GM13977 (cell line): ENCODE measurements around the gene ITGA4.

Experiments
- DNase-seq: peaks from one replicate; pipeline ENCODE4 v3.0.0; 2012; ENCODE audit warnings: low spot score
- CTCF ChIP-seq: IDR thresholded peaks from 2 replicates; pipeline ENCODE4 v1.5.1; 2012; ENCODE audit warnings: mild to moderate bottlenecking, control low read depth; ENCODE audit not compliant: insufficient read depth; ENCODE audit errors: extremely low read depth, missing control alignments
- in situ Hi-C: fragments of 300-500 bp; cut with MboI; formaldehyde crosslinking; loops from one replicate; pipeline ENCODE4 v1.12.0; 2022; ENCODE audit warnings: low sequenced_read_pairs, low pct_unique_long_range_greater_than_20kb, mixed read lengths, inconsistent platforms; ENCODE audit not compliant: unreplicated experiment

The ITGA4 gene

GRCh38 chr2:181457121-181457740 is at the start of gene ITGA4:
TSS of gene ITGA4 (plus strand) at chr2:181457386. CDS start at chr2:181457655, 269 bp downstream.
- peak; percentile 97 for TF ChIP-seq CTCF
- peak; percentile 82 for DNase-seq
- in situ Hi-C loops, result loop anchor here (10.0 kb wide), 2 partner anchors 152 to 352 kb away; no protein-coding TSS in a partner anchor

GRCh38 chr2:181408861-181409260 is 48.3 kb upstream of the ITGA4 start:
- in situ Hi-C loops, result no loop called here
- no peak for DNase-seq
- TF ChIP-seq CTCF, result no peak

- in situ Hi-C loops, result no loop called here
- DNase-seq, result no peak
Observed at GRCh38 chr2:181411105-181411849, 45.9 kb upstream of the ITGA4 start.

GRCh38 chr2:181419129-181419855 is 37.9 kb upstream of the ITGA4 start:
- DNase-seq, result no peak
- no peak for TF ChIP-seq CTCF
- in situ Hi-C loops, result no loop called here

More at GRCh38 chr2:181411105-181411849, 45.9 kb upstream of the ITGA4 start:
- TF ChIP-seq CTCF, result no peak

GRCh38 chr2:181420259-181421130 is 36.7 kb upstream of the ITGA4 start:
- TF ChIP-seq CTCF, result no peak
- DNase-seq, result no peak
- in situ Hi-C loops, result no loop called here

GRCh38 chr2:181421131-181421458 is 36.1 kb upstream of the ITGA4 start:
- no peak for TF ChIP-seq CTCF
- DNase-seq, result no peak
- in situ Hi-C loops, result no loop called here
